HepG2 (cell line): ENCODE measurements around the gene TECTB. TPM values are rescaled to one million over a fixed set of nuclear protein-coding genes. Genes with fewer than 3 reads are reported as not detected.

Experiments
- ETV5 ChIP-seq: IDR thresholded peaks from 2 replicates; pipeline ENCODE4 v1.6.1; 2018; ENCODE audit warnings: missing biosample characterization, missing genetic modification reagents, inconsistent platforms, borderline replicate concordance
- FOSL2 ChIP-seq: sonication (generic); formaldehyde crosslinking; IDR thresholded peaks from 2 replicates; pipeline ENCODE4 v1.4.0; 2020; ENCODE audit warnings: missing genetic modification reagents
- FOXP1 ChIP-seq, 2 experiments: fragments of 450-650 bp in 1 of 2; IDR thresholded peaks; 2 replicates each; pipeline ENCODE4 v1.6.1; 2017 to 2018; ENCODE audit warnings: antibody characterized with exemption in 1 of 2
- GATAD2A ChIP-seq: IDR thresholded peaks from 2 replicates; pipeline ENCODE4 v1.6.1; 2016
- HNRNPL ChIP-seq: fragments of 200-400 bp; formaldehyde crosslinking; IDR thresholded peaks from 2 replicates; pipeline ENCODE4 v1.6.1; 2017; ENCODE audit warnings: mild to moderate bottlenecking, low read depth, low read length
- ISL2 ChIP-seq: sonication (generic); formaldehyde crosslinking; IDR thresholded peaks from 2 replicates; pipeline ENCODE4 v1.5.0; 2020; ENCODE audit warnings: missing genetic modification reagents
- KDM4B ChIP-seq: sonication (generic); formaldehyde crosslinking; IDR thresholded peaks from 2 replicates; pipeline ENCODE4 v1.4.0; 2020; ENCODE audit warnings: missing genetic modification reagents
- KMT2B ChIP-seq: IDR thresholded peaks from 2 replicates; pipeline ENCODE4 v1.6.1; 2016; ENCODE audit warnings: missing genetic modification reagents, missing compliant biosample characterization
- PATZ1 ChIP-seq: sonication (generic); formaldehyde crosslinking; IDR thresholded peaks from 2 replicates; pipeline ENCODE4 v1.4.0; 2020; ENCODE audit warnings: missing genetic modification reagents
- RBFOX2 ChIP-seq: fragments of 200-400 bp; formaldehyde crosslinking; IDR thresholded peaks from 2 replicates; pipeline ENCODE4 v1.6.1; 2017; ENCODE audit warnings: low read depth, mild to moderate bottlenecking, low read length
- SOX5 ChIP-seq: IDR thresholded peaks from 2 replicates; pipeline ENCODE4 v1.6.1; 2016; ENCODE audit warnings: borderline replicate concordance
- U2AF1 ChIP-seq: fragments of 200-400 bp; formaldehyde crosslinking; optimal IDR thresholded peaks from 2 replicates; pipeline ENCODE3; 2017; ENCODE audit warnings: mild to moderate bottlenecking, low read depth, low read length
- ZBTB10 ChIP-seq: sonication (generic); formaldehyde crosslinking; IDR thresholded peaks from 2 replicates; pipeline ENCODE4 v1.4.0; 2020; ENCODE audit warnings: missing genetic modification reagents, borderline replicate concordance
- ZFP36 ChIP-seq: fragments of 150-350 bp; IDR thresholded peaks from 2 replicates; pipeline ENCODE4 v1.6.1; 2018; ENCODE audit warnings: borderline replicate concordance, low read length, low read depth; ENCODE audit not compliant: partially characterized antibody
- ZFY ChIP-seq: sonication (generic); formaldehyde crosslinking; IDR thresholded peaks from 2 replicates; pipeline ENCODE4 v1.4.0; 2020; ENCODE audit warnings: missing genetic modification reagents
- ZNF646 ChIP-seq: sonication (generic); formaldehyde crosslinking; IDR thresholded peaks from 2 replicates; pipeline ENCODE4 v1.9.0; 2021; ENCODE audit warnings: mild to moderate bottlenecking, missing genetic modification reagents
- ZNF839 ChIP-seq: sonication (generic); formaldehyde crosslinking; IDR thresholded peaks from 2 replicates; pipeline ENCODE4 v1.4.0; 2020; ENCODE audit warnings: missing genetic modification reagents, mild to moderate bottlenecking, borderline replicate concordance
- polyA plus RNA-seq, 8 experiments: library from polyadenylated mRNA; depleted of rRNA in 3 of 8; stranded (reverse) in 7 of 8; unstranded in 1 of 8; fragments of >200 nt; fragmentation: Illumina TruSeq in 4 of 8; extraction: Trizol in 4 of 8; gene quantifications; 2 replicates each; pipeline versions ENCODE4 v1.2.1 to v1.2.3, GENCODE V29; 2011 to 2016; ENCODE audit warnings: low read depth in 4 of 8, missing spikeins in 1 of 8, mixed read lengths in 1 of 8; ENCODE audit not compliant: insufficient read depth in 1 of 8
- total RNA-seq, 5 experiments: library from RNA; depleted of rRNA; stranded (reverse); fragments of >200 nt; fragmentation: Illumina TruSeq; extraction: Trizol; gene quantifications; 2 replicates each; pipeline ENCODE4 v1.2.3, GENCODE V29; 2016; ENCODE audit warnings: low read depth in 1 of 5

TECTB gene
- total and polyA plus RNA-seq, 2 of the 13 experiments (the other 11 are each of a cell fraction or from before 2014, with no cell fraction given), result 0.78 to 1.8 TPM

GRCh38 chr10:112295853-112296830 lies 12.9 kb downstream of the TECTB start (continued):
- TF ChIP-seq PATZ1 (CRISPR knock-in tag) (0 out of 2 replicates have a peak, but pooled peaks have one; percentile 35), ZFP36 (no peak), ETV5 (CRISPR knock-in tag) (0 out of 2 replicates have a peak, but pooled peaks have one; percentile 21), KMT2B (no peak), HNRNPL (0 out of 2 replicates have a peak, but pooled peaks have one; percentile 44), GATAD2A (CRISPR knock-in tag) (peak; percentile 51; the same call in 1 of the 2 replicates), ZFY (CRISPR knock-in tag) (peak; percentile 36; the same call in 1 of the 2 replicates), RBFOX2 (peak; percentile 51), ZBTB10 (CRISPR knock-in tag) (0 out of 2 replicates have a peak, but pooled peaks have one; percentile 34), ISL2 (CRISPR knock-in tag) (peak; percentile 59; the same call in 1 of the 2 replicates), FOXP1 (IDR thresholded peaks at IDR 0.05) (no peak), FOXP1 (CRISPR knock-in tag; IDR thresholded peaks at IDR 0.05) (peak; percentile 54; the same call in 1 of the 2 replicates), KDM4B (CRISPR knock-in tag) (no peak), ZNF646 (CRISPR knock-in tag) (0 out of 2 replicates have a peak, but pooled peaks have one; percentile 51), SOX5 (peak; percentile 34; the same call in 1 of the 2 replicates), U2AF1 (no peak), ZNF839 (CRISPR knock-in tag) (no peak), FOSL2 (CRISPR knock-in tag) (peak; percentile 10; the same call in 1 of the 2 replicates)
